HCT116 (cell line): ENCODE data around the gene DIRAS2. TPM values are rescaled to one million over a fixed set of nuclear protein-coding genes. Genes with fewer than 3 reads are reported as not detected.

Experiments
- ATAC-seq: fragments of 200-7000 bp; cut with Tn5 transposase; 2 replicates; pipeline ENCODE4 v1.9.1; 2020; ENCODE audit warnings: mild to moderate bottlenecking, moderate library complexity
- BruUV-seq: library from RNA; stranded (reverse); fragments of 400-500 nt; replicated peaks from 2 replicates; lab custom pipeline; 2021; lab: Mats Ljungman, UMichigan
- CTCF ChIA-PET: fragments of 300-600 bp; sonication (Branson Sonifier 250); formaldehyde crosslinking; loops from one replicate; lab custom pipeline; 2021; ENCODE audit warnings: antibody characterized with exemption; lab: Charles Lee
- POLR2A ChIA-PET: fragments of 300-600, 350-600 bp; sonication (Branson Sonifier 250); formaldehyde crosslinking; loops from one replicate; lab custom pipeline; 2021; ENCODE audit warnings: antibody characterized with exemption; lab: Charles Lee
- RAD21 ChIA-PET, 2 experiments: fragments of 300-600 bp; sonication (Branson Sonifier 250); formaldehyde crosslinking; loops; one replicate each; lab custom pipeline; 2023; ENCODE audit warnings: low total read pairs in 2 of 2; ENCODE audit not compliant: uncharacterized antibody in 2 of 2, unreplicated experiment in 2 of 2, low non-redundant PET in 1 of 2; lab: Charles Lee
- DNase-seq: peaks from one replicate; pipeline ENCODE4 v3.0.0-alpha.2; 2010; ENCODE audit warnings: low read depth, low spot score
- H2AFZ ChIP-seq: fragments of 200-600 bp; shearing (Covaris generic), sonication (generic); 2 replicates; pipeline ENCODE4 v1.6.1; 2017; ENCODE audit warnings: low read depth, mixed run types, mixed read lengths, antibody characterized with exemption, low read length; ENCODE audit not compliant: poor library complexity, severe bottlenecking
- H3K27ac ChIP-seq: 2 replicates; pipeline ENCODE4 v1.5.1; 2012; ENCODE audit warnings: low read depth, low read length
- H3K27me3 ChIP-seq: fragments of 200-600 bp; sonication (generic); 2 replicates; pipeline ENCODE4 v1.6.1; 2016; ENCODE audit warnings: mixed run types, low read length, mixed read lengths; ENCODE audit not compliant: insufficient read depth
- H3K36me3 ChIP-seq, 2 experiments: fragments of 200-500 bp in 1 of 2; fragments of 200-600 bp in 1 of 2; sonication (Bioruptor generic) in 1 of 2; sonication (generic) in 1 of 2; 2 replicates each; pipeline versions ENCODE4 v1.5.1 to v1.6.1; 2014 to 2016; ENCODE audit warnings: low read length in 2 of 2, inconsistent platforms in 1 of 2, mixed read lengths in 1 of 2, mixed run types in 1 of 2; ENCODE audit not compliant: insufficient read depth in 2 of 2, control insufficient read depth in 1 of 2
- H3K4me1 ChIP-seq, 2 experiments: fragments of 200-600 bp in 1 of 2; sonication (generic) in 1 of 2; 2 replicates each; pipeline versions ENCODE4 v1.5.1 to v1.6.1; 2012 to 2017; ENCODE audit warnings: low read length in 2 of 2, inconsistent platforms in 1 of 2, mild to moderate bottlenecking in 1 of 2, mixed read lengths in 1 of 2, mixed run types in 1 of 2, moderate library complexity in 1 of 2; ENCODE audit not compliant: insufficient read depth in 2 of 2, control insufficient read depth in 1 of 2
- H3K4me2 ChIP-seq: fragments of 200-600 bp; sonication (generic); 2 replicates; pipeline ENCODE4 v1.6.1; 2017; ENCODE audit warnings: mixed run types, low read length, mixed read lengths
- H3K4me3 ChIP-seq, 2 experiments: fragments of 200-600 bp in 1 of 2; sonication (generic) in 1 of 2; replicated peaks in 1 of 2; 2 replicates each; pipeline ENCODE4 v1.5.1; 2011 to 2016; ENCODE audit warnings: low read length in 2 of 2, control low read depth in 1 of 2, low read depth in 1 of 2, mild to moderate bottlenecking in 1 of 2, mixed read lengths in 1 of 2, mixed run types in 1 of 2
- H3K79me2 ChIP-seq: fragments of 200-600 bp; sonication (generic); 2 replicates; pipeline ENCODE4 v1.6.1; 2017; ENCODE audit warnings: mild to moderate bottlenecking, mixed run types, low read length, moderate library complexity, mixed read lengths; ENCODE audit not compliant: insufficient read depth
- H3K9ac ChIP-seq: fragments of 200-600 bp; sonication (generic); 2 replicates; pipeline ENCODE4 v1.6.1; 2016; ENCODE audit warnings: low read length, mixed read lengths
- H3K9me2 ChIP-seq: fragments of 200-600 bp; sonication (generic), shearing (Covaris generic); 2 replicates; pipeline ENCODE4 v1.6.1; 2017; ENCODE audit warnings: mixed run types, mild to moderate bottlenecking, moderate library complexity; ENCODE audit not compliant: insufficient read depth
- H3K9me3 ChIP-seq, 2 experiments: fragments of 200-500 bp in 1 of 2; fragments of 200-600 bp in 1 of 2; sonication (Bioruptor generic) in 1 of 2; sonication (generic) in 1 of 2; 2 replicates each; pipeline ENCODE4 v1.6.1; 2014 to 2017; ENCODE audit warnings: low read length in 2 of 2, mixed read lengths in 2 of 2, inconsistent platforms in 1 of 2, low read depth in 1 of 2, mild to moderate bottlenecking in 1 of 2, mixed run types in 1 of 2, moderate library complexity in 1 of 2; ENCODE audit not compliant: control insufficient read depth in 1 of 2, insufficient read depth in 1 of 2
- H4K20me1 ChIP-seq: fragments of 200-600 bp; sonication (generic), shearing (Covaris generic); 2 replicates; pipeline ENCODE4 v1.6.1; 2017; ENCODE audit warnings: mixed run types, mild to moderate bottlenecking, moderate library complexity; ENCODE audit not compliant: insufficient read depth
- CBX3 ChIP-seq: IDR thresholded peaks from 2 replicates; pipeline ENCODE4 v1.6.1; 2012; ENCODE audit warnings: low read depth
- CEBPB ChIP-seq: IDR thresholded peaks from 2 replicates; pipeline ENCODE4 v1.6.1; 2012; ENCODE audit warnings: low read depth
- CTCF ChIP-seq, 3 experiments: fragments of 200-600 bp in 1 of 3; sonication (generic) in 1 of 3; IDR thresholded peaks in 2 of 3; conservative IDR thresholded peaks in 1 of 3; 2 replicates each; pipeline ENCODE4 v1.5.1; 2012 to 2017; ENCODE audit warnings: low read depth in 2 of 3, low read length in 2 of 3, antibody characterized with exemption in 1 of 3, borderline replicate concordance in 1 of 3, control low read depth in 1 of 3, mild to moderate bottlenecking in 1 of 3, mixed read lengths in 1 of 3, mixed run types in 1 of 3, moderate library complexity in 1 of 3; ENCODE audit not compliant: insufficient read depth in 1 of 3
- EGR1 ChIP-seq: IDR thresholded peaks from 2 replicates; pipeline ENCODE4 v1.6.1; 2012; ENCODE audit warnings: low read depth
- EZH2 ChIP-seq: fragments of 200-600 bp; sonication (generic); IDR thresholded peaks from 2 replicates; pipeline ENCODE4 v1.6.1; 2017; ENCODE audit warnings: antibody characterized with exemption, mixed run types
- FOSL1 ChIP-seq: IDR thresholded peaks from 2 replicates; pipeline ENCODE4 v1.6.1; 2012; ENCODE audit warnings: low read depth
- JUND ChIP-seq: IDR thresholded peaks from 2 replicates; pipeline ENCODE4 v1.6.1; 2012
- MAX ChIP-seq: IDR thresholded peaks from 2 replicates; pipeline ENCODE4 v1.6.1; 2012
- POLR2A ChIP-seq: IDR thresholded peaks from 2 replicates; pipeline ENCODE4 v1.7.0; 2011; ENCODE audit warnings: borderline replicate concordance; ENCODE audit not compliant: insufficient read depth, insufficient read length; ENCODE audit errors: extremely low read depth
- SIN3A ChIP-seq: IDR thresholded peaks from 2 replicates; pipeline ENCODE4 v1.6.1; 2012; ENCODE audit warnings: low read depth
- SP1 ChIP-seq: IDR thresholded peaks from 2 replicates; pipeline ENCODE4 v1.6.1; 2012; ENCODE audit warnings: low read depth
- SRF ChIP-seq: IDR thresholded peaks from 2 replicates; pipeline ENCODE4 v1.6.1; 2012; ENCODE audit warnings: low read depth
- ZBTB33 ChIP-seq: IDR thresholded peaks from 2 replicates; pipeline ENCODE4 v1.6.1; 2011; ENCODE audit warnings: mild to moderate bottlenecking, low read length, moderate library complexity; ENCODE audit not compliant: insufficient replicate concordance; ENCODE audit errors: extremely low read depth
- ZNF274 ChIP-seq: fragments of 200-500 bp; sonication (Bioruptor generic); IDR thresholded peaks from 2 replicates; pipeline ENCODE4 v1.6.1; 2014; ENCODE audit warnings: mild to moderate bottlenecking, low read depth, low read length, inconsistent platforms
- intact Hi-C: fragments of 100-400 bp; cut with micrococcal nuclease; formaldehyde crosslinking; loops from 2 replicates; pipeline ENCODE4 v1.10.0; 2022
- total RNA-seq: library from RNA; stranded (reverse); gene quantifications from one replicate; pipeline ENCODE4 v1.2.1, GENCODE V29; 2021; ENCODE audit not compliant: unreplicated experiment

Gene DIRAS2
- total RNA-seq, 1 experiment from 2014 or later: not detected

- TF ChIP-seq ZBTB33 (no peak), CTCF (IDR thresholded peaks at IDR 0.05 in 2 of 3, conservative IDR thresholded peaks at IDR 0.05 in 1 of 3; ENCODE audit: borderline replicate concordance in 1 of 3, insufficient read depth in 1 of 3, low read depth in 2 of 3, low read length in 2 of 3) (no peak), EZH2 (no peak), MAX (no peak), CEBPB (no peak), JUND (no peak), ZNF274 (no peak), SIN3A (no peak), SRF (no peak), EGR1 (no peak), CBX3 (no peak), SP1 (no peak), FOSL1 (no peak), POLR2A (no peak)
- H3K36me3 ChIP-seq: no peaks in the 10 kb centered on the region
- no peak overlapping the region for H3K4me3 ChIP-seq
- no peak overlapping the region for H3K27ac ChIP-seq
- no peak overlapping the region for H3K9ac ChIP-seq
- no peaks in the 10 kb centered on the region for H4K20me1 ChIP-seq
- ATAC-seq (no peak), DNase-seq (no peak)
- no peaks in the 10 kb centered on the region for H3K9me3 ChIP-seq
- H2AFZ ChIP-seq: no peak overlapping the region
- H3K4me1 ChIP-seq: no peaks in the 10 kb centered on the region
- H3K4me2 ChIP-seq: no peak overlapping the region
- no TSS peak for BruUV-seq
- no peaks in the 10 kb centered on the region for H3K79me2 ChIP-seq
- H3K9me2 ChIP-seq: no peaks in the 10 kb centered on the region
- CTCF ChIA-PET: no interaction called here
- intact Hi-C loops: no loop called here
- peaks cover 38% of the 10 kb centered on the region for H3K27me3 ChIP-seq
- RAD21 ChIA-PET: no interaction called here
- POLR2A ChIA-PET: no interaction called here
Measured at GRCh38 chr9:90629354-90629753, 13.3 kb downstream of the DIRAS2 start.
